ENCODE measurements around the gene APBB2.
"Not testable (repeated sequence)": the region's sequence is repeated elsewhere in the genome, so short reads cannot be mapped to it uniquely, and the experiment has no call there.

APBB2 gene

GRCh38 chr4:41014158-41014557, 200.2 kb downstream of the APBB2 start:
- DNase-seq (ENCODE audit: low spot score) = no peak

- DNase-seq (ENCODE audit: low spot score) = no peak
Measured at GRCh38 chr4:41013746-41014145, 200.6 kb downstream of the APBB2 start.

- DNase-seq (ENCODE audit: low spot score) = no peak
Measured at GRCh38 chr4:41012911-41013310, 201.4 kb downstream of the APBB2 start.

GRCh38 chr4:41012293-41012692, 202.0 kb downstream of the APBB2 start:
- no peak for DNase-seq (ENCODE audit: low spot score)

GRCh38 chr4:41009411-41009810, 204.9 kb downstream of the APBB2 start:
- DNase-seq (ENCODE audit: low spot score) = no peak

DNA sequence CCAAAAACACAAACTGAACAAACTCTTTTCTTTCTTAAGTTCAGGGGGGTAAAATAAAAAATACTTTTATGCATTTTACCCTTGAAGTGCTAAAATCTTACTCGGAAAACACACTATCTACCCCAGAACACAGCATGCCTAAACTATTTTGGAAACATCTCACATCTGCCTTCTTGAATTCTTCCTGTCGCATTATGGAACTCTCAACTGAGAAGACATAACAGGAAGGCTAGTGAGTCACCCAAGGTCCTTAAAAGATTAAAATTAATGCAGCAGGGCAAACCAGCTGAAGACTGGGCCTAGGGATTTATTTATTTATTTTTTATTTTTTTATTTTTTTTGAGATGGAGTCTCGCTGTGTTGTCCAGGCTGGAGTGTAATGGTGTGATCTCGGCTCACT, 208.2 kb downstream of the APBB2 start:
- no peak for DNase-seq (ENCODE audit: low spot score)

- DNase-seq (ENCODE audit: low spot score) = no peak
Measured at GRCh38 chr4:41002309-41002708, 212.0 kb downstream of the APBB2 start.

GRCh38 chr4:41000356-41000755, 214.0 kb downstream of the APBB2 start:
- DNase-seq (ENCODE audit: low spot score) = no peak

DNA sequence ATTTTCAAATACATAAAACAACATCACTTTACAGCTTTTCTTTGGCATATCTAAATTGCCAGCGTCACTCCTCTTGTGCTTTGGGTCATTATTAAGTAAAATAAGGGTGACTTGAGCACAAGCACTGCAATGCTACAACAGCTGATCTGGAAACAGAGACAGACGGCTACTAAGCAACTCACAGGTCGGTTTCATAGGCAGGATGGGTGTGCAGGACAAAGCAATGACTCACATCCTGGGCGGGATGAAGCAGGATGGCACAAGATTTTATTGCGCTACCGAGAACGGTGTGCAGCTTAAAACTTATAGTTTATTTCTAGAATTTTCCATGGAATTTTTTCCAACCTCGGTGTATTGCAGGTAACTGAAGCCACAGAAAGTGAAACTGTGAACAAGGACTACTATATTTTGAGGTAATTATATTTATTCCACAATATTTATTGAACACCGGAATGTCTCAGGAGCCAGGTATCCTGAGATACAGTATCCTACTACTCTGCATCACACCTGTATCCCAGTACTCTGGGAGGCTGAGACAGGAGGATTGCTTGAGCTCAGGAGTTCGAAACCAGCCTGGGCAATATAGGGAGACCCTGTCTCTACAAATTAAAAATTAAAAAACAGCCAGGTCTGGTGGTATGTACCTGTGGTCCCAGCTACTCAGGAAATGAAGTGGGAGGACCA, 215.5 kb downstream of the APBB2 start:
- no peak for DNase-seq (ENCODE audit: low spot score)

- DNase-seq (ENCODE audit: low spot score) = no peak
Measured at GRCh38 chr4:40995850-40996249, 218.5 kb downstream of the APBB2 start.

DNA sequence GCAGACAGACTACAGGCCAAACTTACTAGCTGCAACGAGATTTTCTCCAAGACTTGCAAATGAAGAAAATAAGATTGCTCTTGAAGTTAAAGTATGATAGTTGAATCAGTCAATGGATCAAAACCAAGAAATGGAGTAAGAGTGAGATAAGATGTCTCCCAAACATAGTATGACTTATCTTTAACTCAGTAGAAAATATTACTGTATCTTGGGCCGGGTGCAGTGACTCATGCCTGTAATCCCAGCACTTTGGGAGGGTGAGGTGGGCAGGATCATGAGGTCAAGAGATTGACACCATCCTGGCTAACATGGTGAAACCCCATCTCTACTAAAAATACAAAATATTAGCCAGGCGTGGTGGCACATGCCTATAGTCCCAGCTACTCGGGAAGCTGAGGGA, 220.0 kb downstream of the APBB2 start:
- not testable (repeated sequence) for DNase-seq (ENCODE audit: low spot score)

GRCh38 chr4:40993296-40993693, 221.0 kb downstream of the APBB2 start:
- DNase-seq (ENCODE audit: low spot score) = not testable (repeated sequence)

- DNase-seq (ENCODE audit: low spot score) = peak; percentile 88
Measured at GRCh38 chr4:40992472-40993295, 221.7 kb downstream of the APBB2 start.

- peak; percentile 88 for DNase-seq (ENCODE audit: low spot score)
Measured at GRCh38 chr4:40991908-40992307, 222.4 kb downstream of the APBB2 start.

GRCh38 chr4:40990899-40991265, 223.5 kb downstream of the APBB2 start:
- peak; percentile 88 for DNase-seq (ENCODE audit: low spot score)

- DNase-seq (ENCODE audit: low spot score) = peak; percentile 77
Measured at GRCh38 chr4:40990236-40990898, 224.0 kb downstream of the APBB2 start.

GRCh38 chr4:40987151-40987550, 227.2 kb downstream of the APBB2 start:
- no peak for DNase-seq (ENCODE audit: low spot score)

GRCh38 chr4:40986375-40986774, 228.0 kb downstream of the APBB2 start:
- no peak for DNase-seq (ENCODE audit: low spot score)

GRCh38 chr4:40984051-40984450, 230.3 kb downstream of the APBB2 start:
- no peak for DNase-seq (ENCODE audit: low spot score)

DNA sequence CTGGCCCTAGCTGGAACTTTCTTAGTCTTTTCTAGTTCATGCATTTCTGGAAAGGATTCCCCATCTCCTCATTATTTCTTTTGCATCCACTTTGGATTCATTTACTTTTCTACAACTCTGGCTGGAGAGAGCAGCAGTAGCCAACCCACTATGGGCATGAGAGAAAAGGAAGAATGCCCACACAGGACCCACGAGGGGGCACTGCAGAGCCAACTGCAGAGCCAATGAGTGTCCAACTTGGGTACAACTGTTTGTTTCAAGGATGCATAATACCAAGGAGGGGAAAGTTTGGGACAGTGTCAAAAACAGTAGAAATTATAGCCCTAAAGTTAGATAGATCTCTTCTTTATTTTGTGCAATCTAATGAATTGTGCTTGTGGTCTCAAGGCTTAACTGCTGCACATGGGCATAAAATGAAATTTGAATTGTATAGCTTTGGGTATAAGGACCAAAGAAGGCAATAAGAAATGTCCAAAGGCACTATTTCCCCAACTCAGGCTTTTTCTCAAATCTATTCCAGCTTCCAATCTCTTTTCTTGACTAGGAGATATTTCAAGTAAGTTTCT, 233.9 kb downstream of the APBB2 start:
- DNase-seq (ENCODE audit: low spot score) = peak; percentile 55

DNA sequence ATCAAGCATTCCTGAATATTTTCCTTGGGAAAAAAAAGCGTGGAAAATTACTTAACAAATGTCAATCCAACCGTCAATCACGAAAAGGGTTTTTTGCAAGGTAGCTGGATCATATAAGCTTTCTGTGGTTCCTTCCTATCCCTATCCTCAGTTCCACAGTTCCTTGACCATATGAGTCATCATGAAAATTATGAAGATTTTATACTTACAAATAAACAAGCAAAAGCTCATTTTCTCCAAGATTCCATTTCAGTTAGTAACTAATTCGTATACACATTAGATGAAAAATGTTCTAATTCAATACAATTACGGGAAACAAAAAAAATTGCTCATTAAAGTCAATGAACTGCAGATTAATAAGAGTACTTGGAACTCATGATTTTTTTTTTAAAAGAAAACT, 235.8 kb downstream of the APBB2 start:
- DNase-seq (ENCODE audit: low spot score) = no peak

- DNase-seq (ENCODE audit: low spot score) = peak; percentile 74
Measured at GRCh38 chr4:40976343-40976742, 238.0 kb downstream of the APBB2 start.

- no peak for DNase-seq (ENCODE audit: low spot score)
Measured at GRCh38 chr4:40972722-40973121, 241.6 kb downstream of the APBB2 start.

Data from NAMALWA (cell line).